CD14-positive monocyte (primary cell): ENCODE results near the gene MARCKS. TPM values are rescaled to one million over a fixed set of nuclear protein-coding genes. Genes with fewer than 3 reads are reported as not detected.

Source experiments
- DNase-seq, 3 donors: peaks; one replicate each; pipeline ENCODE4 v3.0.0-alpha.2; 2011 to 2022
- H2AFZ ChIP-seq: 2 replicates; pipeline ENCODE4 v1.6.0; 2012; ENCODE audit warnings: mild to moderate bottlenecking, low read depth, low read length, inconsistent platforms; ENCODE audit not compliant: insufficient read depth, poor library complexity, severe bottlenecking
- H3K27ac ChIP-seq, 2 donors: 1 replicate in 1 of 2; 2 replicates in 1 of 2; pipeline ENCODE4 v1.5.1; 2012 to 2013; ENCODE audit warnings: low read length in 2 of 2, control low read depth in 1 of 2, inconsistent platforms in 1 of 2, low read depth in 1 of 2, mild to moderate bottlenecking in 1 of 2
- H3K27me3 ChIP-seq, 2 donors: one replicate each; pipeline versions ENCODE4 v1.6.0 to v1.6.1; 2011 to 2013; ENCODE audit warnings: low read length in 2 of 2; ENCODE audit not compliant: control insufficient read depth in 2 of 2, insufficient read depth in 2 of 2
- H3K36me3 ChIP-seq, 2 donors: replicated peaks in 1 of 2; 1 replicate in 1 of 2; 2 replicates in 1 of 2; pipeline versions ENCODE4 v1.5.1 to v1.6.1; 2012 to 2013; ENCODE audit warnings: low read length in 2 of 2, control low read depth in 1 of 2, inconsistent platforms in 1 of 2, mild to moderate bottlenecking in 1 of 2; ENCODE audit not compliant: insufficient read depth in 2 of 2, control insufficient read depth in 1 of 2
- H3K4me1 ChIP-seq, 2 donors: 1 replicate in 1 of 2; 2 replicates in 1 of 2; pipeline versions ENCODE4 v1.5.1 to v1.6.1; 2012 to 2013; ENCODE audit warnings: low read length in 2 of 2, control low read depth in 1 of 2, inconsistent platforms in 1 of 2, mild to moderate bottlenecking in 1 of 2, moderate library complexity in 1 of 2; ENCODE audit not compliant: insufficient read depth in 2 of 2, control insufficient read depth in 1 of 2
- H3K4me2 ChIP-seq: replicated peaks from 2 replicates; pipeline ENCODE3; 2012; ENCODE audit warnings: low read length, moderate library complexity, mild to moderate bottlenecking; ENCODE audit not compliant: poor library complexity, severe bottlenecking; ENCODE audit errors: extremely low read depth
- H3K4me3 ChIP-seq, 3 experiments: fragments of 200-600 bp in 1 of 3; sonication (generic) in 1 of 3; replicated peaks in 1 of 3; 1 replicate in 2 of 3; 2 replicates in 1 of 3; pipeline ENCODE4 v1.5.1; 2011 to 2013; ENCODE audit warnings: low read length in 3 of 3, mild to moderate bottlenecking in 3 of 3, control low read depth in 2 of 3, low read depth in 2 of 3, inconsistent platforms in 1 of 3, moderate library complexity in 1 of 3
- H3K79me2 ChIP-seq: 2 replicates; pipeline ENCODE4 v1.6.0; 2012; ENCODE audit warnings: mild to moderate bottlenecking, control low read depth, inconsistent platforms, low read length, moderate library complexity; ENCODE audit not compliant: insufficient read depth
- H3K9ac ChIP-seq: 2 replicates; pipeline ENCODE4 v1.6.0; 2017; ENCODE audit warnings: low read length, mild to moderate bottlenecking; ENCODE audit not compliant: insufficient read depth, poor library complexity, severe bottlenecking
- H3K9me3 ChIP-seq, 2 donors: replicated peaks in 1 of 2; 1 replicate in 1 of 2; 2 replicates in 1 of 2; pipeline versions ENCODE4 v1.5.1 to v1.6.1; 2012 to 2013; ENCODE audit warnings: low read length in 2 of 2, control low read depth in 1 of 2; ENCODE audit not compliant: control insufficient read depth in 1 of 2, insufficient read depth in 1 of 2
- H4K20me1 ChIP-seq: 2 replicates; pipeline ENCODE4 v1.6.0; 2012; ENCODE audit warnings: mild to moderate bottlenecking, low read length, control low read depth, moderate library complexity; ENCODE audit not compliant: insufficient read depth
- H3K27ac Mint-ChIP-seq, 7 donors: one replicate each; pipeline ENCODE4 v1.8.0; 2020; ENCODE audit warnings: mild to moderate bottlenecking in 7 of 7, mixed read lengths in 7 of 7, moderate library complexity in 6 of 7, inconsistent platforms in 2 of 7
- H3K27me3 Mint-ChIP-seq, 3 donors: one replicate each; pipeline ENCODE4 v1.8.0; 2021 to 2022; ENCODE audit warnings: low read depth in 3 of 3, mild to moderate bottlenecking in 3 of 3, mixed read lengths in 3 of 3, moderate library complexity in 3 of 3, inconsistent platforms in 1 of 3
- H3K36me3 Mint-ChIP-seq, 2 donors: one replicate each; pipeline ENCODE4 v1.8.0; 2020; ENCODE audit warnings: mixed read lengths in 2 of 2, inconsistent platforms in 1 of 2, mild to moderate bottlenecking in 1 of 2
- H3K4me1 Mint-ChIP-seq: one replicate; pipeline ENCODE4 v1.8.0; 2020; ENCODE audit warnings: mild to moderate bottlenecking, mixed read lengths
- H3K4me3 Mint-ChIP-seq, 2 donors: one replicate each; pipeline ENCODE4 v1.8.0; 2020; ENCODE audit warnings: mild to moderate bottlenecking in 2 of 2, mixed read lengths in 2 of 2, moderate library complexity in 1 of 2
- H3K9me3 Mint-ChIP-seq, 7 donors: one replicate each; pipeline ENCODE4 v1.8.0; 2020 to 2022; ENCODE audit warnings: mixed read lengths in 7 of 7, mild to moderate bottlenecking in 6 of 7, moderate library complexity in 6 of 7, inconsistent platforms in 2 of 7
- CTCF ChIP-seq: fragments of 200-600 bp; IDR thresholded peaks from one replicate; pipeline ENCODE4 v1.8.0; 2022; ENCODE audit warnings: antibody characterized with exemption, mild to moderate bottlenecking
- WGBS: methylation state at CpG from one replicate; pipeline ENCODE4 v1.1.5; 2013; ENCODE audit warnings: missing lambda C conversion rate; ENCODE audit not compliant: insufficient coverage; 5-methylcytosine and 5-hydroxymethylcytosine counted together
- intact Hi-C, 2 donors: fragments of 100-400 bp; cut with micrococcal nuclease; formaldehyde crosslinking; loops; one replicate each; pipeline versions ENCODE4 v1.15.0 to v1.15.1; 2023
- polyA plus RNA-seq, 3 donors: library from polyadenylated mRNA; depleted of rRNA in 1 of 3; unstranded in 2 of 3; stranded (reverse) in 1 of 3; fragments of 300-500 nt in 2 of 3; fragments of >200 nt in 1 of 3; fragmentation: Illumina TruSeq in 2 of 3; gene quantifications; 1 replicate in 2 of 3; 2 replicates in 1 of 3; pipeline ENCODE4 v1.2.3, GENCODE V29; 2012 to 2021

The MARCKS gene
- polyA plus RNA-seq, 3 donors: 12.1 to 22.9 (median 14.4) TPM

GRCh38 chr6:113819169-113819830 lies 37.8 kb upstream of the MARCKS start:
- no peaks in the 10 kb centered on the region for H3K36me3 Mint-ChIP-seq
- Histone ChIP-seq H3K4me1 (peaks cover 17 to 25% of the 10 kb centered on the region in 2 donors), H3K4me2 (peak overlapping the region; percentile 48), H3K36me3 (no peaks in the 10 kb centered on the region), H3K79me2 (no peaks in the 10 kb centered on the region), H3K4me3 (no peak overlapping the region), H3K9me3 (no peaks in the 10 kb centered on the region), H3K27me3 (no peaks in the 10 kb centered on the region), H3K9ac (no peak overlapping the region), H4K20me1 (no peaks in the 10 kb centered on the region), H2AFZ (peak overlapping the region; percentile 44), H3K27ac (peak overlapping the region in 1 of 2 donors; percentile 70)
- DNase-seq: peak in 1 of 3 donors; percentile 15
- H3K4me1 Mint-ChIP-seq: peaks cover 14% of the 10 kb centered on the region
- H3K27ac Mint-ChIP-seq: peak overlapping the region in 4 of 7 donors; percentile 30 to 85 (median 79)
- TF ChIP-seq CTCF: no peak
- no peak overlapping the region for H3K4me3 Mint-ChIP-seq
- no peaks in the 10 kb centered on the region for H3K27me3 Mint-ChIP-seq
- no peaks in the 10 kb centered on the region for H3K9me3 Mint-ChIP-seq
- intact Hi-C loops: no loop called here
- no CpG with 5 or more reads among the region's 2 CpGs for WGBS

GRCh38 chr6:113820761-113821160 lies 36.4 kb upstream of the MARCKS start:
- H3K9me3 Mint-ChIP-seq: no peaks in the 10 kb centered on the region
- H4K20me1 ChIP-seq: no peaks in the 10 kb centered on the region
- intact Hi-C loops: no loop called here

More at GRCh38 chr6:113820761-113821160, 36.4 kb upstream of the MARCKS start:
- no peak overlapping the region for H3K27ac Mint-ChIP-seq
- H3K27ac ChIP-seq: no peak overlapping the region
- H3K27me3 Mint-ChIP-seq: peaks cover 0 to 2% (median 0%) of the 10 kb centered on the region in 3 donors
- H3K4me1 Mint-ChIP-seq: peaks cover 14% of the 10 kb centered on the region
- H3K27me3 ChIP-seq: no peaks in the 10 kb centered on the region
- no peaks in the 10 kb centered on the region for H3K36me3 ChIP-seq
- 98% methylated on average over 4 of the region's 5 CpGs for WGBS
- H3K79me2 ChIP-seq: no peaks in the 10 kb centered on the region
- no peaks in the 10 kb centered on the region for H3K36me3 Mint-ChIP-seq
- H3K4me3 Mint-ChIP-seq: no peak overlapping the region
- no peak overlapping the region for H3K9ac ChIP-seq
- H2AFZ ChIP-seq: no peak overlapping the region
- H3K4me2 ChIP-seq: no peak overlapping the region
- peaks cover 17 to 25% of the 10 kb centered on the region in 2 donors for H3K4me1 ChIP-seq
- DNase-seq: no peak
- H3K9me3 ChIP-seq: no peaks in the 10 kb centered on the region
- TF ChIP-seq CTCF: no peak
- H3K4me3 ChIP-seq: no peak overlapping the region
